NB4 (cell line): ENCODE results near the gene SLPI.

Source experiments
- DNase-seq: peaks from one replicate; pipeline ENCODE4 v3.0.0; 2010; ENCODE audit warnings: low read depth
- H3K4me3 ChIP-seq: one replicate; pipeline ENCODE4 v1.5.1; 2011; ENCODE audit warnings: mild to moderate bottlenecking, low read depth, low read length, moderate library complexity
- MYC ChIP-seq: IDR thresholded peaks from 2 replicates; pipeline ENCODE4 v1.6.1; 2011; ENCODE audit warnings: low read depth, low read length
- POLR2A ChIP-seq: IDR thresholded peaks from 2 replicates; pipeline ENCODE4 v1.6.1; 2011; ENCODE audit warnings: mild to moderate bottlenecking; ENCODE audit not compliant: insufficient read length; ENCODE audit errors: extremely low read depth
- TF ChIP-seq, protein P1 (sequence below): IDR thresholded peaks from one replicate; pipeline ENCODE4 v1.5.1; 2012; ENCODE audit warnings: low read depth, low read length
- TF ChIP-seq, protein P2 (sequence below): IDR thresholded peaks from 2 replicates; pipeline ENCODE4 v1.6.1; 2011; ENCODE audit warnings: low read depth, low read length

The SLPI gene

DNA sequence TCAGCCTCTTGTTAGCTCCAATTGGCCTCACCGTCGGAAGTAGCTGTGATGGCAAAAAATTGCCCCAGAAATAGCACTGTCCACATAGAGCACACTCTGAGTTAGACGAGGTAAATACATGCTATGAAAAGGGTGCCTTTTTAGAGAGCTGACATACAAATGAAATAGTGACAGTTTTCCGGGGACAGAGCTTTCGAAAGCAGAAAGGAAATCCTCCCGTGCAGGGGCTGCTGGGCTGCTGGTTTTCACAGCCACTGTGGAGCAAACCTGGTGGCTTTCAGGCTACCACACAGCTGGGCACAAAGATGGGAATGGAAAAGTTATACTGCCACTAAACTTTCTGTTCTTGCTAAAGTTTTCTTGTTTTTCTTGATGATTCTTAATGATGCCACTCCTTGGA is 8.3 kb downstream of the SLPI start:
- TF ChIP-seq MYC, result peak; percentile 51; the same call in 1 of the 2 replicates
- no peak for TF ChIP-seq POLR2A
- peak overlapping the region; percentile 30 for H3K4me3 ChIP-seq
- DNase-seq, result peak; percentile 67

DNA sequence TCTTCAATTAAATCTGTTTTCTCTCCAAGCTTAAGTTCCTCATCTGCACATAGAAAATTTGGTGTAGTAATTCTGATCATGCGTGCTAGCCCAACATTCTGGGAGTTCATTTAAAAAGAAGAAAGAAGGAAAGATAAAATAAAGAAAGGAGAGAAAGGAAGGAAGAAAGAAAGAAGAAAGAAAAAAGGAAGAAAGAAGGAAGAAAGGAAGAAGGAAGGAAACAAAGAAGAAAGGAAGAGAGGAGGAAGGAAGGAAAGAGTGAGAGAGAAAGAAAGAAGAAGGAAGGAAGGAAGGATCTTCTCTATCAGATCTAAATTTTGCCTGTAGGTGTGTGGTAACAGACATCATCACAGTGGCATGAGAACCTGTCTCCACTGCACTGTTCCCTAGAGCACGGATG is 16.2 kb downstream of the SLPI start:
- H3K4me3 ChIP-seq, result no peak overlapping the region
- no peak for DNase-seq
- TF ChIP-seq POLR2A, result no peak

DNA sequence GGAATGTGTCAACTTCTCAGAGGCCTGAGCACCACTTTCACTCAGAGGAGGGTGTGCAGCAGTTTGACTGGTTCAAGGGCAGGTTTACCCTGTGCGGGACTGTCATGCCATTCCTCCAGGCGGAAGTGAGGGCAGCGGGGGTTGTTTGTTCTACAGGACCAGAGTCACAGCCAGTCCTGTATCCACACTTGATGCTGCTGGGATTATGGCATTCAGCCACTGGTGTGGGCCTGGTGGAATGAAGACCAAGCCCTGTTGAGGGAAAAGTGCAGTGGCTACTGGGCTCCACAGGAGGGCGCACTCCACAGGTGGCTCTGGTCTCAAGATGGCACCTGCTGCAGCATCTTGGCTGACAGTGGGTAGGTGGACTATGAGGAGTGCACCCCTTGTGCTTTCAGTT is 18.4 kb downstream of the SLPI start:
- TF ChIP-seq, protein P1, sequence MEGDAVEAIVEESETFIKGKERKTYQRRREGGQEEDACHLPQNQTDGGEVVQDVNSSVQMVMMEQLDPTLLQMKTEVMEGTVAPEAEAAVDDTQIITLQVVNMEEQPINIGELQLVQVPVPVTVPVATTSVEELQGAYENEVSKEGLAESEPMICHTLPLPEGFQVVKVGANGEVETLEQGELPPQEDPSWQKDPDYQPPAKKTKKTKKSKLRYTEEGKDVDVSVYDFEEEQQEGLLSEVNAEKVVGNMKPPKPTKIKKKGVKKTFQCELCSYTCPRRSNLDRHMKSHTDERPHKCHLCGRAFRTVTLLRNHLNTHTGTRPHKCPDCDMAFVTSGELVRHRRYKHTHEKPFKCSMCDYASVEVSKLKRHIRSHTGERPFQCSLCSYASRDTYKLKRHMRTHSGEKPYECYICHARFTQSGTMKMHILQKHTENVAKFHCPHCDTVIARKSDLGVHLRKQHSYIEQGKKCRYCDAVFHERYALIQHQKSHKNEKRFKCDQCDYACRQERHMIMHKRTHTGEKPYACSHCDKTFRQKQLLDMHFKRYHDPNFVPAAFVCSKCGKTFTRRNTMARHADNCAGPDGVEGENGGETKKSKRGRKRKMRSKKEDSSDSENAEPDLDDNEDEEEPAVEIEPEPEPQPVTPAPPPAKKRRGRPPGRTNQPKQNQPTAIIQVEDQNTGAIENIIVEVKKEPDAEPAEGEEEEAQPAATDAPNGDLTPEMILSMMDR, result peak; percentile 56
- TF ChIP-seq MYC, result no peak
- no peak for DNase-seq
- H3K4me3 ChIP-seq, result no peak overlapping the region

DNA sequence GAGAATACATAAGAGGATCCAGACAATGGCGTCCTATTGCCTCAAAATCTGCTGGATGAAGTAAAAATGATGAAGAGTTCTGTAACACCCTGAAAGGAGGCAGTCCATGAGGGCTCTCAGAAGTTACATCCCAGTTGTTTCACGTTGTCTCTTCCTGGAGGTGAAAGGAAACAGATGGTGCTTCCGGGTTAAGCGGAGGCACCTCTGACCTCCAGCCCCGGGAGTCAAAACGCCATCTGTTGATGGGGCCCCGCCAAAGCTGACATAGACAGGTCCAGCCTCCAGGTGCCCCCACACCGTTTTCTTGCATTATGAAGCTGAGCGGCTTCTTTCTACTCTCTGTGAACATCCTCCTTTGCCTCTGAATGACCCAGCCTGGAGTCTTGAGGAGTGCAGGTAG is 23.7 kb downstream of the SLPI start:
- no peak overlapping the region for H3K4me3 ChIP-seq
- no peak for TF ChIP-seq MYC
- TF ChIP-seq, protein P2, sequence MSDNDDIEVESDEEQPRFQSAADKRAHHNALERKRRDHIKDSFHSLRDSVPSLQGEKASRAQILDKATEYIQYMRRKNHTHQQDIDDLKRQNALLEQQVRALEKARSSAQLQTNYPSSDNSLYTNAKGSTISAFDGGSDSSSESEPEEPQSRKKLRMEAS, result no peak
- DNase-seq, result no peak

DNA sequence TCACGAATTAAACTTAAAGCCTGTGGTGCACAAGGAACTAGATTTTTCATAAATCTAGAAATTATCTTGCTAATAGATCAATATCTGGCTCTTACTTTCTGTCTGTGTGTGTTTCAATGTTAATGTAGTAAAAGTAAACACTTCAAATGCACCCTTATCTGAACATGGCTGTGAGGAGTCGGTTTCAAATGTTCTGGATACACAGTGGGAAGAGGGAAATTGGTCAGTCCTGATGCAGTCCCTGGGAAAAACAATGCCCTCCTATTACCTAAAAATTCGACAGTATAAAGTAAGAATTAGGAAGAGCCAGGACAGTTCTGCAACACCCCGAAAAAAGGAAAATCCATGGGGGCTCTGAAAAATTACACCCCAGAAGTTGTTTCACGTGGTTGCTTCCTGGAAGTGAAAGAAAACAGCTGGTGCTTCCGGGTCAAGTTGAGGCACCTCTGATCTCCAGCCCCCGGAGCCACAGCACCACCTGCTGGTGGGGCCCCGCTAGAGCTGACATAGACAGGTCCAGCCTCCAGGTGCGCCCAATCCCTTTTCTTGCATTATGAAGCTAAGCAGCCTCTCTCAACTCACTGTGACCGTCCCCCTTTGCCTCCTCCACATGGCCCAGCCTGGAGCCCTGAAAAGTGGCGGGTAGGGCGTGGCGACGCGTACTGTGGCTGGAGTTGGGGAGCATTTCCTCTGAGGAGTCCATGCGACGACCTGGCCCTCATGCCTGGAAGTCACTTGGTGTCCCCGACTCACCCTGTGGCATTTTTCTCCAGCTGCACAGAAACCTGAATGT is 24.9 kb downstream of the SLPI start:
- DNase-seq, result peak; percentile 57
- TF ChIP-seq MYC, result no peak
- TF ChIP-seq, protein P1, result peak; percentile 74
- H3K4me3 ChIP-seq, result no peak overlapping the region

DNA sequence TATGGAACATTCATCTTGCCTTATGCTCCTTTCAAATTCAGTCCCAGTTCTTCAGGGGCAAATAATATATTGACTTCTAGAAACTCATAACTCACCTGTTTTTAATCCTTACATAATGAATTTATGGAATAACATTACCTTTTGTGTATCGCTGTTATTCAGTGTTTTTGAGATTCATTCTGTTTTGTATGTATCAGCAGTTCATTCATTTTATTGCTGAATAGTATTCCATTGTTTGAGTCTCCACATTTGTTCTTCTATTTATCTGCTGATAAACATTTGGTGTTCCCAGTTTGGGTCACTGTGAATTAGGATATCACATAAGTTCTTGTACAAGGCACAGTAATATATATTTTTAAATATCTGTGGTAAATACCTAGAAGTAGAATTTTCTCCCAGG is 28.1 kb downstream of the SLPI start:
- no peak overlapping the region for H3K4me3 ChIP-seq
- no peak for DNase-seq
- TF ChIP-seq MYC (no peak), POLR2A (no peak)
- TF ChIP-seq, protein P2, result no peak
- TF ChIP-seq, protein P1, result no peak

DNA sequence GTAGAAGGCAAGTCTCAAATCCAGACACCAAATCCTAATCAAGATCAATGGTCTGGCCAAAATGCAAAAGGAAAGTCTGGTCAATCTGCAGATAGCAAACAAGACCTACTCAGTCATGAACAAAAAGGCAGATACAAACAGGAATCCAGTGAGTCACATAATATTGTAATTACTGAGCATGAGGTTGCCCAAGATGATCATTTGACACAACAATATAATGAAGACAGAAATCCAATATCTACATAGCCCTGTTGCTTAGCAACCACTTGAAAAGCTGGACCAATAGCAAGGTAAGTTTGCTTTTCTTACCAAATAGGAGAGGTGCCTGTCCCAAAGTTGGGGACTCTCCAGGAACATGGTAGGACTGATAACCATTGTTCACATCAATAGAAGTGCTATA is 31.2 kb downstream of the SLPI start:
- TF ChIP-seq POLR2A (no peak), MYC (no peak)
- TF ChIP-seq, protein P2, result no peak
- TF ChIP-seq, protein P1, result no peak
- no peak overlapping the region for H3K4me3 ChIP-seq
- DNase-seq, result no peak

DNA sequence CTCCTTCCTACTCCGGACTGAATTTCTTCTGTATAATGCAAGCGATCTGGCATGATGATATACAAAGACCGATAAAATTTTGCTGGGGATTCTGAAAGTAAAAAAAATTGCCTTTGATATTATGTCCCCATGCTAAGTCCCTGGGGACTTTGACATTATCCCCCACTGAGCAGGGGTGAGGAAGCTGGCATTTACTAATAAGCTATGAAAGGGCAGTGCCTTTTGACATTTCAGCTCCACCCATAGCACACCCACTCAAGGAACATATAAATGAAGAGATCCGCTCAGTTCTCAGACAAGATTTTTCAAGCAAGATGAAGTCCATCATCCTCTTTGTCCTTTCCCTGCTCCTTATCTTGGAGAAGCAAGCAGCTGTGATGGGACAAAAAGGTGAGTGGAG is 33.3 kb downstream of the SLPI start, which contains the start of gene SEMG2:
Gene SEMG2, plus strand, starts transcription at position 298 of the 400 bp plus-strand sequence. Its CDS starts 17 bp downstream, at position 315.
- TF ChIP-seq, protein P2, result no peak
- TF ChIP-seq POLR2A (no peak), MYC (no peak)
- TF ChIP-seq, protein P1, result no peak
- no peak within 1 kb of the TSS for H3K4me3 ChIP-seq
- no peak for DNase-seq
